PC-9 (cell line): ENCODE results near the gene DUSP7. TPM values are rescaled to one million over a fixed set of nuclear protein-coding genes. Genes with fewer than 3 reads are reported as not detected.

ENCODE experiments used
- BruUV-seq: library from RNA; stranded (reverse); fragments of 400-500 nt; replicated peaks from 2 replicates; lab custom pipeline; 2021; lab: Mats Ljungman, UMichigan
- CTCF ChIA-PET: fragments of 300-600 bp; sonication (Branson Sonifier 250); formaldehyde crosslinking; loops from one replicate; lab custom pipeline; 2022; ENCODE audit warnings: antibody characterized with exemption; lab: Charles Lee
- POLR2A ChIA-PET: fragments of 300-600 bp; sonication (Branson Sonifier 250); formaldehyde crosslinking; loops from one replicate; lab custom pipeline; 2022; ENCODE audit warnings: antibody characterized with exemption; ENCODE audit not compliant: unreplicated experiment; lab: Charles Lee
- DNase-seq, 2 experiments: peaks; one replicate each; pipeline versions ENCODE4 v3.0.0 to v3.0.0-alpha.2; 2015 to 2022; ENCODE audit warnings: mixed read lengths in 1 of 2
- H2AFZ ChIP-seq: fragments of 200-600 bp; sonication (generic); 2 replicates; pipeline ENCODE4 v1.8.1; 2017; ENCODE audit warnings: antibody characterized with exemption
- H3F3A ChIP-seq: fragments of 200-600 bp; sonication (generic); 2 replicates; pipeline ENCODE4 v1.8.1; 2017; ENCODE audit warnings: antibody characterized with exemption, mild to moderate bottlenecking, low read depth; ENCODE audit not compliant: insufficient read depth
- H3K27ac ChIP-seq: fragments of 200-600 bp; sonication (generic); 2 replicates; pipeline ENCODE4 v1.6.1; 2016; ENCODE audit warnings: mixed run types
- H3K27me3 ChIP-seq: fragments of 200-600 bp; sonication (generic); 2 replicates; pipeline ENCODE4 v1.6.1; 2016; ENCODE audit warnings: low read depth, mixed run types; ENCODE audit not compliant: insufficient read depth
- H3K36me3 ChIP-seq: fragments of 200-600 bp; sonication (generic); 2 replicates; pipeline ENCODE4 v1.6.1; 2016; ENCODE audit warnings: low read depth, mixed run types
- H3K4me1 ChIP-seq: fragments of 200-600 bp; sonication (generic); replicated peaks from 2 replicates; pipeline ENCODE4 v1.6.1; 2016; ENCODE audit warnings: mixed run types; ENCODE audit not compliant: insufficient read depth
- H3K4me2 ChIP-seq: fragments of 200-600 bp; sonication (generic); 2 replicates; pipeline ENCODE4 v1.6.1; 2017; ENCODE audit warnings: mixed run types
- H3K4me3 ChIP-seq: fragments of 200-600 bp; sonication (generic); 2 replicates; pipeline ENCODE4 v1.6.1; 2016; ENCODE audit warnings: mixed run types
- H3K79me2 ChIP-seq: fragments of 200-600 bp; sonication (generic); 2 replicates; pipeline ENCODE4 v1.6.1; 2017; ENCODE audit warnings: low read depth, mixed run types
- H3K9me2 ChIP-seq: fragments of 200-600 bp; sonication (generic); 2 replicates; pipeline ENCODE4 v1.8.1; 2017; ENCODE audit warnings: mild to moderate bottlenecking; ENCODE audit not compliant: insufficient read depth
- H3K9me3 ChIP-seq: fragments of 200-600 bp; sonication (generic); 2 replicates; pipeline ENCODE4 v1.8.1; 2016; ENCODE audit warnings: low read depth; ENCODE audit not compliant: insufficient read depth
- H4K20me1 ChIP-seq: fragments of 200-600 bp; sonication (generic); 2 replicates; pipeline ENCODE4 v1.8.1; 2017; ENCODE audit not compliant: insufficient read depth
- EZH2 ChIP-seq: fragments of 200-600 bp; sonication (generic); IDR thresholded peaks from 2 replicates; pipeline ENCODE4 v1.8.0; 2017; ENCODE audit warnings: antibody characterized with exemption, low read depth
- intact Hi-C: fragments of 100-400 bp; cut with micrococcal nuclease; formaldehyde crosslinking; loops from one replicate; pipeline ENCODE4 v1.10.0; 2022; ENCODE audit not compliant: unreplicated experiment
- total RNA-seq: library from RNA; stranded (reverse); gene quantifications from 2 replicates; pipeline ENCODE4 v1.2.3, GENCODE V29; 2021
- TF ChIP-seq, protein P1 (sequence below): fragments of 200-600 bp; sonication (generic); conservative IDR thresholded peaks from 2 replicates; pipeline ENCODE4 v1.6.1; 2017; ENCODE audit warnings: mixed run types, antibody characterized with exemption, mild to moderate bottlenecking, moderate library complexity

Gene DUSP7
- total RNA-seq, 1 experiment from 2014 or later, result 9.5 TPM

DNA sequence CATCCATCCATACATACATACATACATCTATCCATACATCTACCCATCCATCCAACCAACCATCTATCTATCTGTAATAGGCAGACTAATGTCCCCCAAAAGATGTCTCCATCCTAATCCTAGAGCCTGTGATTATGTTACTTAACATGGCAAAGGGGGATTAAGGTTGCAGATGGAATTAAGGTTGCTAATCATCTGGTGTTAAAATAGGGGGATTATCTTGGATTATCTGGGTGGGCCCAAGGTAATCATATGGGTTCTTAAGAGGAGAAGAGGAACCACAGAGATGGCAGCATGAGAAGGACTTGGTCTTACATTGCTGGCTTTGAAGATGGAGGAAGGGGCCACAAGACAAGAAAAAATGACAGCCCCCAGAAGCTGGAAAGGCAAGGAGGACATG, 45.9 kb downstream of the DUSP7 start:
- Histone ChIP-seq H4K20me1 (no peaks in the 10 kb centered on the region), H3K4me3 (no peak overlapping the region), H2AFZ (no peak overlapping the region), H3K9me2 (no peaks in the 10 kb centered on the region), H3K9me3 (no peaks in the 10 kb centered on the region), H3K27me3 (no peaks in the 10 kb centered on the region), H3K36me3 (no peaks in the 10 kb centered on the region), H3K27ac (no peak overlapping the region), H3K79me2 (no peaks in the 10 kb centered on the region), H3K4me1 (no peaks in the 10 kb centered on the region), H3F3A (no peaks in the 10 kb centered on the region), H3K4me2 (no peak overlapping the region)
- CTCF ChIA-PET, result interaction anchor here (0.7 kb wide), 1 partner anchor 30 kb away, joined by 16 read pairs; no protein-coding TSS in a partner anchor
- intact Hi-C loops, result no loop called here
- TF ChIP-seq EZH2, result no peak
- TF ChIP-seq, protein P1, sequence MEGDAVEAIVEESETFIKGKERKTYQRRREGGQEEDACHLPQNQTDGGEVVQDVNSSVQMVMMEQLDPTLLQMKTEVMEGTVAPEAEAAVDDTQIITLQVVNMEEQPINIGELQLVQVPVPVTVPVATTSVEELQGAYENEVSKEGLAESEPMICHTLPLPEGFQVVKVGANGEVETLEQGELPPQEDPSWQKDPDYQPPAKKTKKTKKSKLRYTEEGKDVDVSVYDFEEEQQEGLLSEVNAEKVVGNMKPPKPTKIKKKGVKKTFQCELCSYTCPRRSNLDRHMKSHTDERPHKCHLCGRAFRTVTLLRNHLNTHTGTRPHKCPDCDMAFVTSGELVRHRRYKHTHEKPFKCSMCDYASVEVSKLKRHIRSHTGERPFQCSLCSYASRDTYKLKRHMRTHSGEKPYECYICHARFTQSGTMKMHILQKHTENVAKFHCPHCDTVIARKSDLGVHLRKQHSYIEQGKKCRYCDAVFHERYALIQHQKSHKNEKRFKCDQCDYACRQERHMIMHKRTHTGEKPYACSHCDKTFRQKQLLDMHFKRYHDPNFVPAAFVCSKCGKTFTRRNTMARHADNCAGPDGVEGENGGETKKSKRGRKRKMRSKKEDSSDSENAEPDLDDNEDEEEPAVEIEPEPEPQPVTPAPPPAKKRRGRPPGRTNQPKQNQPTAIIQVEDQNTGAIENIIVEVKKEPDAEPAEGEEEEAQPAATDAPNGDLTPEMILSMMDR, result no peak
- BruUV-seq, result no TSS peak
- DNase-seq, result no peak
- POLR2A ChIA-PET, result no interaction called here

- ChIA-PET CTCF (no interaction called here), POLR2A (no interaction called here)
- H3K36me3 ChIP-seq, result no peaks in the 10 kb centered on the region
- no peak for DNase-seq
- no peaks in the 10 kb centered on the region for H4K20me1 ChIP-seq
- intact Hi-C loops, result no loop called here
- H3K4me1 ChIP-seq, result no peaks in the 10 kb centered on the region
- no peak overlapping the region for H3K27ac ChIP-seq
- TF ChIP-seq, protein P1, result no peak
- no peak for TF ChIP-seq EZH2
- no peaks in the 10 kb centered on the region for H3K9me2 ChIP-seq
- H3K4me2 ChIP-seq, result no peak overlapping the region
- no peaks in the 10 kb centered on the region for H3F3A ChIP-seq
- BruUV-seq, result no TSS peak
- no peak overlapping the region for H3K4me3 ChIP-seq
- no peaks in the 10 kb centered on the region for H3K9me3 ChIP-seq
- H2AFZ ChIP-seq, result no peak overlapping the region
- H3K79me2 ChIP-seq, result no peaks in the 10 kb centered on the region
- no peaks in the 10 kb centered on the region for H3K27me3 ChIP-seq
These were observed 49.1 kb downstream of the DUSP7 start for GRCh38 chr3:52007291-52007690.

DNA sequence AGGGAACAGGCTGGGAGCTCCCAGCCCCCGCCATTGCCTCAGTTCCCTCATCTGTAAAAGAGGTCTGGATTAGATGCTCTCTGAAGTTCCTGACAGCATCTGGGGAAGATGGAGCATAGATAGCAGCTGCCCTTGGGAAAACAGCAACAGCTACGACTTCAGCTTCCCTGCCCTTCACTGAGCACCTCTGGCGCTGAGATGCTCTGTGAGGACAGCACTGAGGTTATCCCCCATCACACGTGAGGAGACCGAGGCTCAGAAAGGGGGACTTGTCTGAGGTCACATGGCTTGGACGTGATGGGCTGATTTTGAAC, 49.6 kb downstream of the DUSP7 start:
- no peak overlapping the region for H3K27ac ChIP-seq
- no peaks in the 10 kb centered on the region for H3F3A ChIP-seq
- no peaks in the 10 kb centered on the region for H3K9me3 ChIP-seq
- H3K36me3 ChIP-seq, result no peaks in the 10 kb centered on the region
- H3K4me3 ChIP-seq, result no peak overlapping the region
- no peak overlapping the region for H2AFZ ChIP-seq
- no peaks in the 10 kb centered on the region for H3K27me3 ChIP-seq
- BruUV-seq, result no TSS peak
- no peak overlapping the region for H3K4me2 ChIP-seq
- intact Hi-C loops, result no loop called here
- TF ChIP-seq EZH2, result no peak
- TF ChIP-seq, protein P1, result no peak
- no peaks in the 10 kb centered on the region for H3K79me2 ChIP-seq
- H3K9me2 ChIP-seq, result no peaks in the 10 kb centered on the region
- H3K4me1 ChIP-seq, result no peaks in the 10 kb centered on the region
- no peaks in the 10 kb centered on the region for H4K20me1 ChIP-seq
- POLR2A ChIA-PET, result interaction anchor here (0.6 kb wide), 1 partner anchor 134 kb away, joined by 7 read pairs; no protein-coding TSS in a partner anchor
- no peak for DNase-seq
- CTCF ChIA-PET, result no interaction called here
